IPS-18c (cell line): Measurements from ENCODE around the gene AGAP1.

Experiments
- H3K4me3 ChIP-seq: 2 replicates; pipeline ENCODE4 v1.7.0; 2013; ENCODE audit warnings: low read depth, mild to moderate bottlenecking, low read length, moderate library complexity; ENCODE audit not compliant: insufficient read depth
- H3K9me3 ChIP-seq: one replicate; pipeline ENCODE4 v1.6.1; 2013; ENCODE audit warnings: mild to moderate bottlenecking, low read length, moderate library complexity; ENCODE audit not compliant: control insufficient read depth, insufficient read depth

AGAP1 gene

DNA sequence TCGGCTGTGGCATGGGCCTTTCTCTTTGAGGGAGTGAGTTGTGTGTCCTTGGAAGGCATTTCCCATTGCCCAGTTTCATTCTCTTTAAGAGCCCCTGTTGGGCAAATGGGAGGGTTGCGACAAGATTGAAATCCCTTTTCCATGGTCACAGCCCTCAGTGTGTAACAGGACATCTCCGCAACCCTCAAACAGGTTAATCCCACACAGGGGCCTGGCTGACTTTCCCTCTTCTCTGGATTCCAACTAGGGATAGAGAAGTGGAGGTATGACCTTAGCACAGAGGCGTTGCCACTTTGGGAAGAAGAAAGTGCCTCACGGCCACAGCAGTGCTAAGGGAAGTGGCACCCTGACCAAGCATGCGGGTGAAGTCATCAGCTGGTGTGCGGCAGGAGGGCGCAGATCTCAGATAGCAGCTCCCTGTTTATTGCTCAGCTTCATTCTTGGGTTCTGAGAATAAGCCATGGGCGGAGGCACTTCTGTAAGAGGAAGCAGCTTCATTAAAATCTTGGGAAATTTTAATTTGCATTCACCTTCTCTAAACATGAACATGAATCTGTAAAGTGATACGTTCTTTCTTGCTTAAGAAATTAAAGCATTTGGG, 417.9 kb downstream of the AGAP1 start:
- no peak overlapping the region for H3K4me3 ChIP-seq
- no peaks in the 10 kb centered on the region for H3K9me3 ChIP-seq

GRCh38 chr2:235914756-235915155, 420.9 kb downstream of the AGAP1 start:
- Histone ChIP-seq H3K9me3 (no peaks in the 10 kb centered on the region), H3K4me3 (no peak overlapping the region)

- H3K9me3 ChIP-seq, result no peaks in the 10 kb centered on the region
Measured at GRCh38 chr2:235917506-235917905, 423.7 kb downstream of the AGAP1 start.

DNA sequence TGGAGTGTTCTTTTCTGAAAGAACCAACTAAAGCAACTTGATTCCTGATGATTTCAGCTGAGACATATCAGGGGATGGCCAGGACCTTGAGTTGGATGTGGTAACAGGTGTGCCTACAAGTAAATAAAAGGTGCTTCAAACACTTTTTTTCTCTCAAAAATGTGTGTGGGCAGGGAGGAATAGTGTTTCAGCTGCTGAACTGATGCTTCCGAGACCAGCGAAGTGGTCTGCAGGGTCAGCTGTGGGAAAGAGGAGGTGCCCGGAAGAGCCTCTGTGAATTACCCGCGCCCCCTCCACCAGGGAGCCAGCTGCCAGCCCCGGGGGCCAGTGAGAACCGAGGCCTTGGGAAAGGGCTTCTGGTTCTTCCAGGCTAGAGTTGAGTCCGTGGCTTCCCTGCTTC, 425.0 kb downstream of the AGAP1 start:
- H3K4me3 ChIP-seq, result no peak overlapping the region
- H3K9me3 ChIP-seq, result no peaks in the 10 kb centered on the region

More at GRCh38 chr2:235917506-235917905, 423.7 kb downstream of the AGAP1 start:
- H3K4me3 ChIP-seq, result no peak overlapping the region

DNA sequence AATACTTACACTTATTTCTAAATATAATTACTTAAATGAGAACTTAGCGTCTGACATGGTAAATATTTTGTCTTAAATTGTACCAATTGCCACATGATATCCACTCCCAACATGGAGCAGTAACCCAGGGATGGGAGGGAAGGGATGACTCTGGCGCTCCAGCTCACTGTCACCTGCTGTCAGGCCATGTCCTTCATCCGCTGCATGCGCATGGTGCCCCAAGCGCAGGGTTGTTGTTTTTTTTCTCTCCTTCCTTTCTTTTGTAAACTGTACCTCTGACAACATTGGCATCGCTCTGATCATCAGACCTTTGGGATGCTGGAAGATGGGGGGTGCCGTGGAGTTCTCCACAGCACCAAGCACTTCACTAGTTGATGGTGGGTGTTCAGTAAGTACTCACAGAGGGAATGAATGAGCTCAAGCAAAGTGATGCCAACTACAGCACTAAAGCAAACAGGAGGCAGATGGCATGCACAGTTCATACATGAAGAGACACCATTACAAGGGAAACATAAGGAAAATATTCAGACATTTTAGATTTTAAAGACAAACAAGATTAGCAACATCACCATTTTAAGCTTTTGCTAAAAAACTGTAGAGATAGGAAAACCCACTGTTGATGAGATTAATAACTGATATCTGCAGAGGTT, 426.5 kb downstream of the AGAP1 start:
- Histone ChIP-seq H3K9me3 (no peaks in the 10 kb centered on the region), H3K4me3 (no peak overlapping the region)

GRCh38 chr2:235921508-235922191, 427.8 kb downstream of the AGAP1 start:
- Histone ChIP-seq H3K9me3 (no peaks in the 10 kb centered on the region), H3K4me3 (no peak overlapping the region)

DNA sequence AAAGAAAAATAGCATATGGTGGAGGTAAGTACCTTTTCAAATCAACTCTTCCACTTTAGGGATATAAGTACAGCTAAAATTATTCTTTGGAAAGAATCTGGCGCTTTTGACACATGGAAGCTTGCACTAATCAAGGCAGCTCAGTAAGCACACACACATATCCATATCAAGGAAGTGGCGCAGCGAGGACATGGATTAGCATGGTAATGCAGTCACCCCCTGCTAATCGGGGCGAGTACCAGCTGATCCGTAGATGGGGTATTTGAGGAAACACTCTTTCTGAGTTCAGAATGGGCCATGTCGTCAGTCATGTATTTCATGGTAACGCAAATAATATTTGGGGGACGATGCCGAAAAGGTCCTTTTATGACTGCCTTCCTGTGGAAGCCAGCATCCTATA, 429.0 kb downstream of the AGAP1 start:
- no peaks in the 10 kb centered on the region for H3K9me3 ChIP-seq
- no peak overlapping the region for H3K4me3 ChIP-seq

- no peaks in the 10 kb centered on the region for H3K9me3 ChIP-seq
- no peak overlapping the region for H3K4me3 ChIP-seq
Measured at GRCh38 chr2:235923859-235924674, 430.2 kb downstream of the AGAP1 start.

GRCh38 chr2:235924675-235925063, 430.8 kb downstream of the AGAP1 start:
- H3K4me3 ChIP-seq, result no peak overlapping the region
- H3K9me3 ChIP-seq, result no peaks in the 10 kb centered on the region

DNA sequence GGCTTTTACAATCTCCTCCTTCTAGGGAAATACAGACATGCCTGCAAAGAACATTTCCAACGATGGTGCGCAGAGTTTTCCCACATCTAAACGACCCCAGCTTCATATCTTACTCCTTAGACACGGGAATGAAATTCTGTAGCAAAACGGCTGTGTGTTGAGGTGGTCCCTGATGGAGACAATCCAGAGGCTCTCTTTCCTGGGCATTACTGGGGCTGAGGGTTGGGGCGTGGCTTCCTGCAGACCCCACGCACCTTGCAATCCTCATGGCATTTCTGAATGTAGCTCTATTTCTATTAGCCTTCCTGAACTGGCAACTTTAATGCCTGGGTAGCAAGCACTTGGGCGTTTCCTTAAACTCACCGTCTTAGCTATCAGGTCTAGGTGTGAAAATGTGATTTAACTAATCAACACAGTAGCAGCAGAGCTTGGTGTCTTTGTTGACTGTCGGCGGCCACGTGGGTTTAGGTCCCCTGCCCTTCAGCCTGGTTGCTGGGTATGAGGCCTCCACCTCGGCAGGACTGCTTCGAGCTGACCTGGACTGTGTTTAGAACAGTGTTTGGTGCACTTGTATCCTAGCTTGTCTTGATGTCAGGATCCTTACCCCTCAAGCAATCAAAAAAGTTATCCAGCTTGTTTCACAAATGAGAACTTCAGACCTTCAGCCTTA, 431.5 kb downstream of the AGAP1 start:
- Histone ChIP-seq H3K9me3 (no peaks in the 10 kb centered on the region), H3K4me3 (no peak overlapping the region)

GRCh38 chr2:235926229-235926628, 432.4 kb downstream of the AGAP1 start:
- Histone ChIP-seq H3K9me3 (no peaks in the 10 kb centered on the region), H3K4me3 (no peak overlapping the region)

DNA sequence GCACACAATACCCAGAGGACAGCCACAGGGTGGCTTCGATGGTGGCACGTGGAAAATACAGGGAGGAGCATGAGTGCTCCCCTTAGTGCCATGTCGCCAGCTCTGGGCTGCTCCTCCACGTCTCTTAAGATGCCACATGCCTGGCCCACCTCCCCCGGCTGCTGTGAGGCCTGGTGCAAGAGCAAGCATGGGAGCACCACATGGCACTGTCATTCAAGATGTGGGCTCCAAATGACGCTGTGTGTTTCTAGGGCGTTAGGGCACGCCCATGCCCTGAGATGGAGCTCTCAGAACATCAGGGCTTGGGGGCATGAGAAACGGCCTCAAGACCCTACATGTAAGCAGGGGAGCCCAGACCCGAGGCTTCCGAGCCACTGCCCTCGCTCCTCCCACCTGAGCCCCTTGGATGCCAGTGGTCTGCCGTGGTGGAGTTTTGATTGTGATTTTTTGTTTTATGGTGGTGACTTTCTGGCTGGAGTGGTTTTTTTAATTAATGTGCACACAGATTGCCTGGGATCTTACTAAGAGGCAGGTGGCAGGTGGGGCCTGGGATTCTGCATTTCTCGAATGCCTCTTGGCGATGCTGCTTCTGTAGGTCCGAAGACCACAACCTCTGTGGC, 435.0 kb downstream of the AGAP1 start:
- no peak overlapping the region for H3K4me3 ChIP-seq
- no peaks in the 10 kb centered on the region for H3K9me3 ChIP-seq

DNA sequence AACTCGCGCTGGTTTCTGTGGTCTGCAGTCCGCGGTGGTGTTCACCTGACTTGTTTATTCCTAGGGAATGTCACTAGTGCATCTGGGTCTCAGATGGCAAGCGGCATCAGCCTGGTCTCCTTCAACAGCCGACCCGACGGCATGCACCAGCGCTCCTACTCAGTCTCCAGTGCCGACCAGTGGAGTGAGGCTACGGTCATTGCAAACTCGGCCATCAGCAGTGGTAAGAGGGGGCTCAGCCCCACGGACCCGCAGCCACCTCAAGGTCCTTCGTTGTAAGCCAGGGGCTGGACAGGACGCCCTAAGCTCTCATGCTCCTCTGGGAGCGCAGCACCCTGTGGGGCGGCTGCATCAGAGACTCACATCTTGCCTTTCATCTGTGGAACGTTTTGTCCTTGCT, 436.9 kb downstream of the AGAP1 start:
- no peak overlapping the region for H3K4me3 ChIP-seq
- no peaks in the 10 kb centered on the region for H3K9me3 ChIP-seq

GRCh38 chr2:235931676-235932075, 437.8 kb downstream of the AGAP1 start:
- H3K4me3 ChIP-seq, result no peak overlapping the region
- H3K9me3 ChIP-seq, result no peaks in the 10 kb centered on the region

DNA sequence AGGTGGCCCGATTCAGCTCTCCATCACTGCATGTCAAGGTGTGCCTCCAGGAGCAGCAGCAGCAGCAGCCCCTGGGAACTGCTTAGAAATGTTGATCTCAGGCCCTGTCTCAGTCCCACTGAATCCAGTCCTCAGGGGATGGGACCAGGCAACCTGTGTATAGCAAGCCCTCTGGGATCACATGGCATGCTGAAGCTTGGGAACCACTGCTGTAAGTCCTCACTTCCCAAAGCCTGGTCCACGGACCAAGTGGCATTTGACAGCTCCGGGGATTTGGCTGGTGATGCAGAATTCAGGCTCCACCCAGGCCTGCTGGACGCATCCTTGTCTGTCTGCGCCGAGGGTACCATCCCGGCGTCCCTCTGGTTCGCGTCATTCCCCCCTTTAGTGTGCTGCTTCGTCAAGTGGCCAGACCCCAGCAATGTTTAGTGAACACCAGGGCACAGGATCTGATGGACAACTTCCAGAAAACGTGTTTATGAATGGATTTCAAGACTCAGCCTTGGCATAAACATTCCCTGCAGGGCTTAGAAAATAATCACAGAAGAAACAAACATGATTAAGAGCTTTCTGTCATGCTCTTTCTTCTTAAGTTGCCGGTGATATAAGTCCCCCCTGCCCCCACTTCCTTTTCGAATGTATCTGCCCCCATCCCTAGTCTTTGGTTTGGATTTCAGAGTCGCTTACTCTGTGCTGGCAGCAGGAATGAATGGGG, 440.4 kb downstream of the AGAP1 start:
- no peak overlapping the region for H3K4me3 ChIP-seq
- no peaks in the 10 kb centered on the region for H3K9me3 ChIP-seq

DNA sequence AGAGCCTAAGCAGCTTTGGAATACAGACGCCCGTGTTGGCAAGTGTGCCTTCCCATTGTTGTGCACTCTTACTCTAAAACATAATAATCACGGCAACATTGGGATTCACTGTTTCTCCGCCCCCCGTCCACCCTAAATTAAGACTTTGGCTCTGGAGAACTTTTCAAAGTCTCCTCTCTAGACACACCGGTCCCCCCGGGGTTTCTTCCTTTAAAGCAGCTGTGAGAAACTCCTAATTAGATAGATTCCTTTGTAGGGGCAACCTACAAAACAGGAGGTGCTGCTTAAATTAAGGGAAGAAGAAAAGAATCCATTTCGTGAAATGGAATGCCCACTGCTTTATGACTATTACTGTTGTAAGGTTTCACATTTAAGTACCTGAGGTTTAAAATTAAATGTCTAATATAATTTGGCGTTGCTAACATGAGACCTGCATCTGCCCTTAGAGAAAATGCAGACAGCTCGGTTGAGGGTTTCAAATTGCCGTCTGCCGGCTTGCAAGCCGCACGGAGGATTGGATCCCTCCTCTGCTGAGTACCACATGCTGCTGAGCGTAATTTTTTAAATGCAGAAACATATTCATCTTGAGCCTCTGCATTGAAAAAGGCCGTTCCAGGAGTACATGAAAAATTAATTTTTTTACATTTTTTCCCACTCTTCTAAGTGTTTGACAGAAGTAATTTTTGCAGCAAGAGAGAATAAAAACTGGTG, 441.1 kb downstream of the AGAP1 start:
- no peak overlapping the region for H3K4me3 ChIP-seq
- no peaks in the 10 kb centered on the region for H3K9me3 ChIP-seq
